ENCODE results near the gene SMIM41.

The SMIM41 gene

GRCh38 chr12:52119398-52120254 is 40.1 kb downstream of the SMIM41 start:
- peak; percentile 92 for TF ChIP-seq CTCF (IDR thresholded peaks at IDR 0.05; ENCODE audit: insufficient read depth, low read length, poor library complexity, severe bottlenecking)
- Histone ChIP-seq H3K27me3 (replicated peaks; ENCODE audit: control insufficient read depth, insufficient read depth, low read length) (no peaks in the 10 kb centered on the region), H3K36me3 (ENCODE audit: control insufficient read depth, insufficient read depth, low read length) (no peaks in the 10 kb centered on the region), H3K4me3 (replicated peaks; ENCODE audit: low read depth, low read length) (no peak overlapping the region)
- peak; percentile 79 for DNase-seq (ENCODE audit: extremely low read depth, insufficient read length)

GRCh38 chr12:52120951-52121823 is 41.7 kb downstream of the SMIM41 start:
- no peaks in the 10 kb centered on the region for H3K36me3 ChIP-seq (ENCODE audit: control insufficient read depth, insufficient read depth, low read length)
- no peaks in the 10 kb centered on the region; the same call in 1 of the 2 replicates for H3K27me3 ChIP-seq (replicated peaks; ENCODE audit: control insufficient read depth, insufficient read depth, low read length)
- no peak for TF ChIP-seq CTCF (IDR thresholded peaks at IDR 0.05; ENCODE audit: insufficient read depth, low read length, poor library complexity, severe bottlenecking)
- no peak for DNase-seq (ENCODE audit: extremely low read depth, insufficient read length)
- H3K4me3 ChIP-seq (replicated peaks; ENCODE audit: low read depth, low read length): no peak overlapping the region

GRCh38 chr12:52121824-52122539 is 42.5 kb downstream of the SMIM41 start:
- TF ChIP-seq CTCF (IDR thresholded peaks at IDR 0.05; ENCODE audit: insufficient read depth, low read length, poor library complexity, severe bottlenecking): peak; percentile 89
- peak; percentile 70 for DNase-seq (ENCODE audit: extremely low read depth, insufficient read length)
- Histone ChIP-seq H3K36me3 (ENCODE audit: control insufficient read depth, insufficient read depth, low read length) (no peaks in the 10 kb centered on the region), H3K27me3 (replicated peaks; ENCODE audit: control insufficient read depth, insufficient read depth, low read length) (no peaks in the 10 kb centered on the region; the same call in 1 of the 2 replicates), H3K4me3 (replicated peaks; ENCODE audit: low read depth, low read length) (no peak overlapping the region)

- Histone ChIP-seq H3K27me3 (replicated peaks; ENCODE audit: control insufficient read depth, insufficient read depth, low read length) (no peaks in the 10 kb centered on the region; the same call in 1 of the 2 replicates), H3K4me3 (replicated peaks; ENCODE audit: low read depth, low read length) (no peak overlapping the region), H3K36me3 (ENCODE audit: control insufficient read depth, insufficient read depth, low read length) (no peaks in the 10 kb centered on the region)
- TF ChIP-seq CTCF (IDR thresholded peaks at IDR 0.05; ENCODE audit: insufficient read depth, low read length, poor library complexity, severe bottlenecking): no peak
- DNase-seq (ENCODE audit: extremely low read depth, insufficient read length): no peak
Measured at GRCh38 chr12:52122540-52122871, 43.0 kb downstream of the SMIM41 start.

GRCh38 chr12:52122904-52123303 is 43.4 kb downstream of the SMIM41 start:
- Histone ChIP-seq H3K4me3 (replicated peaks; ENCODE audit: low read depth, low read length) (no peak overlapping the region), H3K27me3 (replicated peaks; ENCODE audit: control insufficient read depth, insufficient read depth, low read length) (no peaks in the 10 kb centered on the region; the same call in 1 of the 2 replicates), H3K36me3 (ENCODE audit: control insufficient read depth, insufficient read depth, low read length) (no peaks in the 10 kb centered on the region)
- TF ChIP-seq CTCF (IDR thresholded peaks at IDR 0.05; ENCODE audit: insufficient read depth, low read length, poor library complexity, severe bottlenecking): no peak
- no peak for DNase-seq (ENCODE audit: extremely low read depth, insufficient read length)
